Measurements from ENCODE around the gene PRICKLE3.

GRCh38 chrX:49147282-49147681 is 38.9 kb downstream of the PRICKLE3 start:
- TF ChIP-seq CTCF (IDR thresholded peaks at IDR 0.05) (no peak), POLR2A (IDR thresholded peaks at IDR 0.05) (no peak), EP300 (IDR thresholded peaks at IDR 0.05) (no peak)

All from gastroesophageal sphincter (tissue), 3 donors.